SK-N-SH treated with all-trans-retinoic acid at 6 μM for 48 hours (cell line): ENCODE measurements around the gene CACNA1G.

ENCODE experiments used
- ARNTL ChIP-seq: fragments of 450-650 bp; formaldehyde crosslinking; IDR thresholded peaks from 2 replicates; pipeline ENCODE4 v1.5.0; 2020; ENCODE audit warnings: low read depth, mild to moderate bottlenecking, moderate library complexity, borderline replicate concordance
- ESRRG ChIP-seq: fragments of 250-450 bp; sonication (Bioruptor Pico); IDR thresholded peaks from 2 replicates; pipeline ENCODE4 v1.6.1; 2021; ENCODE audit warnings: mild to moderate bottlenecking
- PATZ1 ChIP-seq: fragments of 250-450 bp; sonication (Bioruptor Pico); IDR thresholded peaks from 2 replicates; pipeline ENCODE4 v1.8.0; 2020; ENCODE audit warnings: mild to moderate bottlenecking, moderate library complexity, borderline replicate concordance
- RARB ChIP-seq: fragments of 250-450 bp; sonication (Bioruptor Pico); IDR thresholded peaks from 2 replicates; pipeline ENCODE4 v1.8.0; 2021; ENCODE audit warnings: mild to moderate bottlenecking, moderate library complexity
- TCF4 ChIP-seq: fragments of 250-450 bp; sonication (Bioruptor Pico); IDR thresholded peaks from 2 replicates; pipeline ENCODE4 v1.8.0; 2021; ENCODE audit warnings: mild to moderate bottlenecking, moderate library complexity, borderline replicate concordance
- TOX ChIP-seq: fragments of 250-450 bp; sonication (Bioruptor Pico); IDR thresholded peaks from 2 replicates; pipeline ENCODE4 v1.8.0; 2021; ENCODE audit warnings: mild to moderate bottlenecking, moderate library complexity, borderline replicate concordance

GRCh38 chr17:50593321-50593720, 32.8 kb downstream of the CACNA1G start:
- TF ChIP-seq PATZ1 (CRISPR knock-in tag) (no peak), RARB (no peak), ESRRG (CRISPR knock-in tag) (no peak), ARNTL (CRISPR knock-in tag) (no peak), TCF4 (CRISPR knock-in tag) (no peak), TOX (no peak)
